ENCODE measurements around the gene IMMP2L. TPM values are rescaled to one million over a fixed set of nuclear protein-coding genes. Genes with fewer than 3 reads are reported as not detected.

The IMMP2L gene
- total and polyA plus RNA-seq, 2 of the 4 experiments (the other 2 are of a cell fraction), result 5.8 to 9.3 TPM

DNA sequence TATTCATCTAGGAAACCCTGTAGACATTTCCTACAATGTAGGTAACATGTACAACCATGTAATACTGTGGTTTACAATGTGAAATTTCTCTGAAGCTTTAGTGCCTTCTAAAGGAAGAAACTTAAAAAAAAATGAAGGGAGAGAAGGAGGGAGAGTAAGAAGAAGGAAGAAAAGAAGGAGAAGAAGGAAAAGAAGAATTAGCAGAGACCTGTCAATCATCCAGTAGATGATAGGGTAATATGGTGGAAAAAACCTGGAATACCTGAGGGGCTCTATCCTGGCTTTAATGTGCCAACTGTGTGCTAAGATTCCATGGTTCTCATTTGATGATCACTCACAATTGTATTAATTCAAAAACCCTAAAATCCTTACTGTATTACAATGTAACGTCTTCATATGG, 474.0 kb downstream of the IMMP2L start:
- no peak overlapping the region for H3K4me2 ChIP-seq (ENCODE audit: low read depth, low read length)
- H2AFZ ChIP-seq (replicated peaks; ENCODE audit: low read length, poor library complexity), result no peak overlapping the region
- intact Hi-C loops (cut with micrococcal nuclease) (loop anchor here (2.0 kb wide), 1 partner anchor 646 kb away; no protein-coding TSS in a partner anchor), in situ Hi-C loops (cut with MboI; ENCODE audit: low sequenced_read_pairs) (no loop called here), dilution Hi-C loops (cut with HindIII; ENCODE audit: low sequenced_read_pairs, unreplicated experiment) (no loop called here)
- no peaks in the 10 kb centered on the region for H3K27me3 ChIP-seq (ENCODE audit: control insufficient read depth, insufficient read depth, low read length)
- H4K8ac ChIP-seq (ENCODE audit: low read depth in 2 of 2, low read length in 2 of 2), result no peak overlapping the region
- H3K36me3 ChIP-seq (ENCODE audit: control insufficient read depth, insufficient read depth, low read length), result no peaks in the 10 kb centered on the region
- H2BK120ac ChIP-seq (ENCODE audit: low read depth, low read length), result no peak overlapping the region
- H3K4ac ChIP-seq (ENCODE audit: low read depth, low read length), result no peak overlapping the region
- no peak for ATAC-seq (ENCODE audit: low read depth)
- no peak overlapping the region for H2BK20ac ChIP-seq (ENCODE audit: low read depth, low read length)
- H2AK9ac ChIP-seq (replicated peaks; ENCODE audit: low read depth, low read length, poor library complexity), result no peak overlapping the region
- H3K14ac ChIP-seq (replicated peaks; ENCODE audit: low read depth, low read length), result no peak overlapping the region
- H3K56ac ChIP-seq (ENCODE audit: extremely low read depth, insufficient read depth, low read length), result no peak overlapping the region
- no peaks in the 10 kb centered on the region for H3K9me3 ChIP-seq (ENCODE audit: control insufficient read depth, insufficient read depth, low read length)
- no peak overlapping the region for H2AK5ac ChIP-seq (ENCODE audit: low read depth, low read length)
- DNase-seq, result no peak
- no peaks in the 10 kb centered on the region for H4K20me1 ChIP-seq (ENCODE audit: insufficient read depth, low read length)
- H3K4me3 ChIP-seq (ENCODE audit: insufficient read depth, low read depth, low read length), result no peak overlapping the region
- no peak overlapping the region for H4K91ac ChIP-seq (ENCODE audit: insufficient read depth, low read depth, low read length)
- no peak overlapping the region for H3K9ac ChIP-seq (ENCODE audit: low read depth, low read length)
- no peak overlapping the region for H4K5ac ChIP-seq (ENCODE audit: low read depth, low read length)
- 0 out of 4 replicates have a peak, but pooled peaks cover 0 to under 1% of the 10 kb centered on the region in 2 experiments for H3K79me1 ChIP-seq (ENCODE audit: low read depth in 1 of 2, low read length in 2 of 2)
- H3K27ac ChIP-seq (ENCODE audit: insufficient read depth, low read length), result no peak overlapping the region
- no peaks in the 10 kb centered on the region for H3K4me1 ChIP-seq (ENCODE audit: control insufficient read depth, insufficient read depth, low read length)
- no CpG with 5 or more reads among the region's 1 CpG for WGBS, 2 experiments (ENCODE audit: extremely low coverage in 2 of 2, insufficient read length in 1 of 2)
- ChIA-PET CTCF (no interaction called here), POLR2A (ENCODE audit: unreplicated experiment) (no interaction called here)
- H3K23ac ChIP-seq (ENCODE audit: low read depth, low read length), result no peak overlapping the region
- no TSS peak for BruUV-seq (replicated peaks)
- H2BK15ac ChIP-seq (ENCODE audit: low read depth, low read length), result no peak overlapping the region
- no peak overlapping the region for H3K18ac ChIP-seq (ENCODE audit: low read depth, low read length)
- no peaks in the 10 kb centered on the region for H3K9me1 ChIP-seq (ENCODE audit: insufficient read depth, low read length)
- no peak overlapping the region for H2BK5ac ChIP-seq (ENCODE audit: low read depth, low read length, poor library complexity, severe bottlenecking)
- TF ChIP-seq MXI1 (IDR thresholded peaks at IDR 0.05; ENCODE audit: borderline replicate concordance, low read depth, low read length), result no peak
- no peak for TF ChIP-seq RCOR1 (IDR thresholded peaks at IDR 0.05; ENCODE audit: insufficient replicate concordance, low read length)
- TF ChIP-seq SMC3 (IDR thresholded peaks at IDR 0.05; ENCODE audit: low read depth, low read length), result no peak
- no peak for TF ChIP-seq FOS (IDR thresholded peaks at IDR 0.05; ENCODE audit: low read depth, low read length)
- TF ChIP-seq RAD21 (IDR thresholded peaks at IDR 0.05; ENCODE audit: low read length), result no peak
- no peak for TF ChIP-seq MAFK (IDR thresholded peaks at IDR 0.05; ENCODE audit: low read depth, low read length)
- TF ChIP-seq CHD1 (IDR thresholded peaks at IDR 0.05; ENCODE audit: low read depth, low read length), result no peak
- TF ChIP-seq, protein P1, sequence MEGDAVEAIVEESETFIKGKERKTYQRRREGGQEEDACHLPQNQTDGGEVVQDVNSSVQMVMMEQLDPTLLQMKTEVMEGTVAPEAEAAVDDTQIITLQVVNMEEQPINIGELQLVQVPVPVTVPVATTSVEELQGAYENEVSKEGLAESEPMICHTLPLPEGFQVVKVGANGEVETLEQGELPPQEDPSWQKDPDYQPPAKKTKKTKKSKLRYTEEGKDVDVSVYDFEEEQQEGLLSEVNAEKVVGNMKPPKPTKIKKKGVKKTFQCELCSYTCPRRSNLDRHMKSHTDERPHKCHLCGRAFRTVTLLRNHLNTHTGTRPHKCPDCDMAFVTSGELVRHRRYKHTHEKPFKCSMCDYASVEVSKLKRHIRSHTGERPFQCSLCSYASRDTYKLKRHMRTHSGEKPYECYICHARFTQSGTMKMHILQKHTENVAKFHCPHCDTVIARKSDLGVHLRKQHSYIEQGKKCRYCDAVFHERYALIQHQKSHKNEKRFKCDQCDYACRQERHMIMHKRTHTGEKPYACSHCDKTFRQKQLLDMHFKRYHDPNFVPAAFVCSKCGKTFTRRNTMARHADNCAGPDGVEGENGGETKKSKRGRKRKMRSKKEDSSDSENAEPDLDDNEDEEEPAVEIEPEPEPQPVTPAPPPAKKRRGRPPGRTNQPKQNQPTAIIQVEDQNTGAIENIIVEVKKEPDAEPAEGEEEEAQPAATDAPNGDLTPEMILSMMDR (conservative IDR thresholded peaks at IDR 0.05; ENCODE audit: low read depth, low read length), result no peak
- no peak for TF ChIP-seq POLR2A (IDR thresholded peaks at IDR 0.05; ENCODE audit: low read depth, low read length)
- TF ChIP-seq BHLHE40 (IDR thresholded peaks at IDR 0.05; ENCODE audit: low read depth, low read length), result no peak
- TF ChIP-seq, protein P2, sequence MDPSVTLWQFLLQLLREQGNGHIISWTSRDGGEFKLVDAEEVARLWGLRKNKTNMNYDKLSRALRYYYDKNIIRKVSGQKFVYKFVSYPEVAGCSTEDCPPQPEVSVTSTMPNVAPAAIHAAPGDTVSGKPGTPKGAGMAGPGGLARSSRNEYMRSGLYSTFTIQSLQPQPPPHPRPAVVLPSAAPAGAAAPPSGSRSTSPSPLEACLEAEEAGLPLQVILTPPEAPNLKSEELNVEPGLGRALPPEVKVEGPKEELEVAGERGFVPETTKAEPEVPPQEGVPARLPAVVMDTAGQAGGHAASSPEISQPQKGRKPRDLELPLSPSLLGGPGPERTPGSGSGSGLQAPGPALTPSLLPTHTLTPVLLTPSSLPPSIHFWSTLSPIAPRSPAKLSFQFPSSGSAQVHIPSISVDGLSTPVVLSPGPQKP (IDR thresholded peaks at IDR 0.05; ENCODE audit: borderline replicate concordance, low read depth, low read length), result no peak
- TF ChIP-seq MAZ (IDR thresholded peaks at IDR 0.05; ENCODE audit: borderline replicate concordance, low read depth, low read length), result no peak
- no peak for TF ChIP-seq NFE2L2 (IDR thresholded peaks at IDR 0.05; ENCODE audit: low read depth, low read length)
- no peak for TF ChIP-seq RFX5 (IDR thresholded peaks at IDR 0.05; ENCODE audit: low read depth, low read length)
- no peak for TF ChIP-seq CEBPB (IDR thresholded peaks at IDR 0.05; ENCODE audit: low read depth, low read length)
